MCF 10A (cell line): Measurements from ENCODE around the gene STAT4. TPM values are rescaled to one million over a fixed set of nuclear protein-coding genes. Genes with fewer than 3 reads are reported as not detected.

Experiments used
- BruUV-seq: library from RNA; stranded (reverse); fragments of 400-500 nt; replicated peaks from 2 replicates; lab custom pipeline; 2021; lab: Mats Ljungman, UMichigan
- CTCF ChIA-PET: fragments of 300-600 bp; sonication (Branson Sonifier 250); formaldehyde crosslinking; extraction: SDS; loops from one replicate; lab custom pipeline; 2021; ENCODE audit warnings: antibody characterized with exemption, inconsistent platforms; lab: Yijun Ruan, JAX
- POLR2A ChIA-PET: fragments of 300-600, 350-650 bp; sonication (Branson Sonifier 250); formaldehyde crosslinking; extraction: SDS; loops from one replicate; lab custom pipeline; 2020; ENCODE audit warnings: antibody characterized with exemption, inconsistent platforms; lab: Yijun Ruan, JAX
- DNase-seq: peaks from one replicate; pipeline ENCODE4 v3.0.0-alpha.2; 2018; ENCODE audit not compliant: unreplicated experiment
- H3K27ac Mint-ChIP-seq: one replicate; pipeline ENCODE4 v1.8.0; 2022; ENCODE audit warnings: mild to moderate bottlenecking, low read depth, mixed read lengths; ENCODE audit not compliant: unreplicated experiment
- H3K27me3 Mint-ChIP-seq: one replicate; pipeline ENCODE4 v1.8.0; 2022; ENCODE audit warnings: mixed read lengths; ENCODE audit not compliant: insufficient read depth, unreplicated experiment
- H3K36me3 Mint-ChIP-seq: one replicate; pipeline ENCODE4 v1.8.0; 2022; ENCODE audit warnings: mild to moderate bottlenecking, moderate library complexity, mixed read lengths; ENCODE audit not compliant: insufficient read depth, unreplicated experiment
- H3K4me1 Mint-ChIP-seq: one replicate; pipeline ENCODE4 v1.8.0; 2022; ENCODE audit warnings: mixed read lengths; ENCODE audit not compliant: insufficient read depth, unreplicated experiment
- H3K4me3 Mint-ChIP-seq: one replicate; pipeline ENCODE4 v1.8.0; 2022; ENCODE audit warnings: mild to moderate bottlenecking, moderate library complexity, mixed read lengths; ENCODE audit not compliant: unreplicated experiment
- H3K9me3 Mint-ChIP-seq: one replicate; pipeline ENCODE4 v1.8.0; 2022; ENCODE audit warnings: mixed read lengths; ENCODE audit not compliant: unreplicated experiment
- intact Hi-C: fragments of 100-400 bp; cut with micrococcal nuclease; formaldehyde crosslinking; loops from 2 replicates; pipeline ENCODE4 v1.14.1; 2022
- total RNA-seq: library from RNA; stranded (reverse); gene quantifications from 2 replicates; pipeline ENCODE4 v1.2.3, GENCODE V29; 2022
- TF ChIP-seq, protein P1 (sequence below): fragments of 200-600 bp; IDR thresholded peaks from one replicate; pipeline ENCODE4 v1.8.0; 2022; ENCODE audit warnings: antibody characterized with exemption, mild to moderate bottlenecking; ENCODE audit not compliant: unreplicated experiment

Gene STAT4
- total RNA-seq, 1 experiment from 2014 or later, result 1.4 TPM

DNA sequence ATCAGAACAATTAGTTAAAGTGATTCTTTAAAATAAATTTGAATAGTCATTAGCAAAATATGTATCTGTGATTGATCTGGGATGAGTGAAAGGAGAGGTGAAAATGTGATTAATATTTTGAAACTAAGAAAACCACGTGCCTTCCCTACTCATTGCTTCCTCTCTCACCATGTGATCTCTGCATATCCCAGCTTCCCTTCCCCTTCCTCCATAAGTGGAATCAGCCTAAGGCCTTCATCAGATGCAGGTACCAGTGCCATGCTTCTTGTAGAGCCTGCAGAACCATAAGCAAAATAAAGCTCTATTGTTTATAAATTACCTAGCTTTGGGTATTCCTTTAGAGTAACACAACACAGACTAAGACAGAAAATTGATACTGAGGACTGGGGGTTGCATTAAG lies 125.7 kb downstream of the STAT4 start:
- intact Hi-C loops, result no loop called here
- no TSS peak for BruUV-seq
- H3K36me3 Mint-ChIP-seq, result no peaks in the 10 kb centered on the region
- POLR2A ChIA-PET, result no interaction called here
- H3K27me3 Mint-ChIP-seq, result no peaks in the 10 kb centered on the region
- H3K9me3 Mint-ChIP-seq, result no peaks in the 10 kb centered on the region
- H3K4me1 Mint-ChIP-seq, result no peaks in the 10 kb centered on the region
- DNase-seq, result no peak
- CTCF ChIA-PET, result interaction anchor here (0.5 to 1.4 kb wide), 5 partner anchors 13 to 243 kb away, joined by 3 to 6 read pairs (median 3); no protein-coding TSS in a partner anchor
- H3K27ac Mint-ChIP-seq, result no peak overlapping the region
- TF ChIP-seq, protein P1, sequence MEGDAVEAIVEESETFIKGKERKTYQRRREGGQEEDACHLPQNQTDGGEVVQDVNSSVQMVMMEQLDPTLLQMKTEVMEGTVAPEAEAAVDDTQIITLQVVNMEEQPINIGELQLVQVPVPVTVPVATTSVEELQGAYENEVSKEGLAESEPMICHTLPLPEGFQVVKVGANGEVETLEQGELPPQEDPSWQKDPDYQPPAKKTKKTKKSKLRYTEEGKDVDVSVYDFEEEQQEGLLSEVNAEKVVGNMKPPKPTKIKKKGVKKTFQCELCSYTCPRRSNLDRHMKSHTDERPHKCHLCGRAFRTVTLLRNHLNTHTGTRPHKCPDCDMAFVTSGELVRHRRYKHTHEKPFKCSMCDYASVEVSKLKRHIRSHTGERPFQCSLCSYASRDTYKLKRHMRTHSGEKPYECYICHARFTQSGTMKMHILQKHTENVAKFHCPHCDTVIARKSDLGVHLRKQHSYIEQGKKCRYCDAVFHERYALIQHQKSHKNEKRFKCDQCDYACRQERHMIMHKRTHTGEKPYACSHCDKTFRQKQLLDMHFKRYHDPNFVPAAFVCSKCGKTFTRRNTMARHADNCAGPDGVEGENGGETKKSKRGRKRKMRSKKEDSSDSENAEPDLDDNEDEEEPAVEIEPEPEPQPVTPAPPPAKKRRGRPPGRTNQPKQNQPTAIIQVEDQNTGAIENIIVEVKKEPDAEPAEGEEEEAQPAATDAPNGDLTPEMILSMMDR, result no peak
- no peak overlapping the region for H3K4me3 Mint-ChIP-seq

DNA sequence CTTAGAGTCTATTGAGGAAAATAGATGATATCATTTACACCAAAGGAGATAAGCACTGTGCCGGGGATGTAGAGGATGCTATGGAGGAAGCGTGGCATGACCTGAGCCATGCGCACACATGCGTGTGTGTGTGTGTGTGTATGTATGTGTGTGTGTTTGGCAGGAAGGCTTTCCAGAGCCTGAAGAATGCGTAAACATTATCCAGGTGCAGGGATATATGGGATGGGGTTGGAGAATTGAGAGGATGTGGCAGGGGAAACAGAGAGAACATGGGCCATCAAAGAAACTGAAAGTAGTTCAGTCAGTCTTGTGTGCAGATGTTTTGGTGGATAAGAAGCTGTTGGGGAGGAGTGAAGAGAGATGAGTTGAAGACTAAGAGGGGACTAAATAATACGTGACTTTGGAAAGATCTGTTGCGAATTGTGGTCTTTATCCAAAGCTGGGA lies 127.5 kb downstream of the STAT4 start:
- Mint-ChIP-seq H3K4me3 (no peak overlapping the region), H3K9me3 (no peaks in the 10 kb centered on the region), H3K4me1 (no peaks in the 10 kb centered on the region), H3K27ac (no peak overlapping the region), H3K27me3 (no peaks in the 10 kb centered on the region), H3K36me3 (no peaks in the 10 kb centered on the region)
- DNase-seq, result no peak
- ChIA-PET POLR2A (interaction anchor here (0.7 to 1.3 kb wide), 4 partner anchors 9 to 78 kb away, joined by 3 to 8 read pairs (median 4); no protein-coding TSS in a partner anchor), CTCF (interaction anchor here (0.7 to 1.9 kb wide), 4 partner anchors 28 to 478 kb away, joined by 3 to 8 read pairs (median 4); no protein-coding TSS in a partner anchor)
- intact Hi-C loops, result no loop called here
- TF ChIP-seq, protein P1, result no peak
- no TSS peak for BruUV-seq

DNA sequence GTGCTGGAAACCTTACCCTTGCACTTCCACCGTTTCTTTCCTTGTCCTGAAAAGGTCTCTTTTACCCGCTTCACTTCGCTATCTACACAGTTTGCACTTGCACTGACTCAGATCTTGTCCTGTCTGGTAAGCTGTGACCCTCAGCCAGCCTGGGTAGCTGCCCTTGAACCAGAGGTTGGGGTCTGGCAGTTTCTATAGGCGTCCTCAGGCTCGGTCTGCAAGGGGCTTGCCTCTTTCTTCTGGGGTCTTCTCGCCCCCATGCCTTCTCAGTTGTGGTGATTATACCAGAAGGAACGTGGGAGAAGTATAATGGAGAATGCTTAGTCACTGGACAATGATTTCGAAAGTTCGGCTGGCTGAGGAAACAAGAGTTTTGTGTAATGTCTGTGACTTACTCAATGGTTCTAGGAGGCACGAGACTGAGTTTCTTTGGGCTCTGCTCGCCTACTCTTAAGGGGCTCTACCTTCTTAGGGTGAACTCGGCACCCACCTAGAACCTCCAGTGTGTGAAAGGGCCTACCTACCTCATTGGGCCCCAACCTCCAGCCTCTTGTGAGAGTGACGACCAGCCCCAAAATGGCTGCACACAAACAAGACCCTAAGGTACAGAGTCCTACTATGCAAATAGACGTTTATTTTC lies 129.9 kb downstream of the STAT4 start:
- H3K4me3 Mint-ChIP-seq, result no peak overlapping the region
- POLR2A ChIA-PET, result interaction anchor here (0.6 to 3.2 kb wide), 19 partner anchors 8 to 1348 kb away, joined by 3 to 44 read pairs (median 5); partner anchors contain the start of genes GLS and HIBCH
- H3K4me1 Mint-ChIP-seq, result no peaks in the 10 kb centered on the region
- peak; percentile 93 for DNase-seq
- intact Hi-C loops, result no loop called here
- H3K27me3 Mint-ChIP-seq, result peaks cover 11% of the 10 kb centered on the region
- TF ChIP-seq, protein P1, result no peak
- no peak overlapping the region for H3K27ac Mint-ChIP-seq
- CTCF ChIA-PET, result interaction anchor here (0.6 kb wide), 1 partner anchor 240 kb away, joined by 3 read pairs; no protein-coding TSS in a partner anchor
- TSS peak; percentile 84 for BruUV-seq
- no peaks in the 10 kb centered on the region for H3K9me3 Mint-ChIP-seq
- H3K36me3 Mint-ChIP-seq, result no peaks in the 10 kb centered on the region

DNA sequence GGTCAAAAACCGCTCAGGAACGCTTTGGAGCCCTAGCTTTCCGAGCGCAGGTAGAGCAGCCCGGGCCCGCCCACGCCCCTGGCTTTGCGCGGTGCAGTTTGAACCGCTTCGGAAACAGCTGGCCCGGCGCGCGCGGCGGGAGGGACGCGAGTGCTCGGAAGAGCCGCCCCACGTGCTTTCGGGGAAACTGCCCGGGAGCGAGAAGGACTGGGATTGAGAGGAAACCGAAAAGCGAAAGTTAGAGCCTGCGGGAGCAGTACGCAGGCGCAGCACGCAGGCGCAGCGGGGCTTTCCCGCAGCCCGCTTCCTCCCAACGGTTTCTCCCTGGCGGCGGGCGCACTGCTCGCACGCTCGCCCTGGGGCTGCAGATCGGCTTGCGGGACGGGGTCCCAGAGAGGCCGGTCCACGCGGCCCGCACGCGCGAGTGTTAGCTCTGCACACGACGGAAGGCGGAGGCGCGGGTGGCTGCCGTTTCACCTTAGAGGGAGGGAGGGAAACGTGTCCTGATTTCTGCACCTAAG lies 130.5 kb downstream of the STAT4 start:
- H3K4me3 Mint-ChIP-seq, result no peak overlapping the region
- no TSS peak for BruUV-seq
- intact Hi-C loops, result no loop called here
- ChIA-PET POLR2A (interaction anchor here (0.6 to 3.2 kb wide), 25 partner anchors 9 to 1348 kb away, joined by 3 to 44 read pairs (median 4); partner anchors contain the start of genes GLS and HIBCH), CTCF (interaction anchor here (0.6 to 1.3 kb wide), 3 partner anchors 9 to 366 kb away, joined by 3 to 5 read pairs (median 3); no protein-coding TSS in a partner anchor)
- TF ChIP-seq, protein P1, result no peak
- H3K27me3 Mint-ChIP-seq, result peaks cover 11% of the 10 kb centered on the region
- peak; percentile 97 for DNase-seq
- no peaks in the 10 kb centered on the region for H3K9me3 Mint-ChIP-seq
- H3K36me3 Mint-ChIP-seq, result no peaks in the 10 kb centered on the region
- no peaks in the 10 kb centered on the region for H3K4me1 Mint-ChIP-seq
- no peak overlapping the region for H3K27ac Mint-ChIP-seq
